Measurements from ENCODE around the gene TUBGCP2. TPM values are rescaled to one million over a fixed set of nuclear protein-coding genes. Genes with fewer than 3 reads are reported as not detected.

TUBGCP2 gene
- polyA plus RNA-seq, 3 donors: 21.0 to 35.0 (median 26.8) TPM

DNA sequence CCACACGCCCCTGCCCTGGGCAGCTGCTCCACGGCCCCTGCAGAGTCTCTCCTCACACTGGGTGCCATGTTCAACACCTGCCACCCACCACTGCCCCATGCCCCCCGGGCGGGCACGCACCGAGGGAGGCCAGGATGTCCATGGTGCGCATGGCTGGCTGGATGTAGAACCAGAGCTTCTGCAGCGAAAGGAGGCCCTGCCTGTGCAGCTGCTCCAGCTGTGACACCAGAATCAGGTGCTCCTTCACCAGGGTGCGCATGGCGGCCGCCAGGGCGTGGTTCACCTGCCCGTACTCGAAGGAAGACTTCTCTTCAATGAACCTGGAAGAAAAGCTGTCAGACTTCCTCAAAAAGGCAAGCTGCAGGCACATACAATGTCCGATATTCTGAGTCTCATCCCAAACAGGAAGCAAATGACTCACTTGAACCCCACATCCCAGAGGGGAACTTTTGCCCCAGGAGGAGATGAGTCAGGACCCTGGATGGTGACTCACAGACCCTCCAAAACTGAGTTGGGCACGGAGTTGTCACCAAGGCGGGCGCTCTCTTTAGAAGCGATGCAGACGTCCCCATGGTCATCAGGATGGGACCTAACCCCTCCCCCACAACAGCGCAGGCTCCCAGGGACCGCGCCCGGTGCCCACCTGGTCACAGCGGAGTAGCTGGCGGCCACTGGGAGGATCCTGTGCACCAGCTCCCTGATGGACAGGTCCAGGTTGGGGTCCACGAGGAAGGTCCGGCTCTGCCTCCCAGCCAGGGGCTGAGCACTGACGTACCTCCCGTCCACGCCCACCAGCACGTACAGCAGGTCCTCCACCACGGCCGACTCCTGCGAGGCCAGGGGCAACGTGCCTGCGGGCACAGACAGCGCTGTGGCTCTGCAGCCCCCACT lies 15.5 kb downstream of the TUBGCP2 start:
- no peak overlapping the region for H3K27ac ChIP-seq (ENCODE audit: low read depth, low read length)
- 88 to 95% (median 89%) methylated on average over 38 of the region's 38 CpGs for WGBS, 3 donors

DNA sequence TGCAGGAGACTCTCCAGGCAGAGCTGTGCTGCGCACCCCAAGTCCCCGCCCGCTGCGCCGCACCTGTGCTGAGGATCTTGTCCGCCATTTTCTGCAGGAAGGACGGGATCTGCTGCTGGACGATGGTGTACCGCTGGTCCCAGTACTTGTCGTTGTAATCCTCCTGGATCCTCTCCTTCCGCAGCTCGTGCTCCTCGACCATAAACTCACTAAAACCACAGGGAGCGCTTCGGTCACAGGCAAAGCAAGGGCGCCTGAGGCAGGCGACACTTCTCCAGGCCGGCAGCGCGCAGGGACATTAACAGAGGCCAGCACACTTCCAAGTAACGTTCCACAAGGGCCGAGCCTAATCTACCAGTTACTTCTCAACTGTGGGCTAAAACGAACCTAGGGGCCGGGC lies 18.9 kb downstream of the TUBGCP2 start:
- H3K27ac ChIP-seq (ENCODE audit: low read depth, low read length): no peak overlapping the region
- 94 to 96% (median 96%) methylated on average over 24 of the region's 24 CpGs for WGBS, 3 donors

- H3K27ac ChIP-seq (ENCODE audit: low read depth, low read length): no peak overlapping the region
- 94 to 96% (median 95%) methylated on average over 41 to 46 of the region's 46 CpGs for WGBS, 3 donors
These were observed 20.7 kb downstream of the TUBGCP2 start for GRCh38 chr10:133287832-133288500.

- 84 to 92% (median 89%) methylated on average over 18 of the region's 18 CpGs for WGBS, 3 donors
- H3K27ac ChIP-seq (ENCODE audit: low read depth, low read length): no peak overlapping the region
These were observed 22.3 kb downstream of the TUBGCP2 start for GRCh38 chr10:133286366-133286765.

- 96 to 97% (median 96%) methylated on average over 35 to 36 of the region's 36 CpGs for WGBS, 3 donors
These were observed 23.5 kb downstream of the TUBGCP2 start for GRCh38 chr10:133285217-133285616.

GRCh38 chr10:133283931-133284330 lies 24.7 kb downstream of the TUBGCP2 start:
- H3K27ac ChIP-seq (ENCODE audit: low read depth, low read length): no peak overlapping the region
- 97% methylated on average over 24 of the region's 24 CpGs for WGBS, 3 donors

More at GRCh38 chr10:133285217-133285616, 23.5 kb downstream of the TUBGCP2 start:
- no peak overlapping the region for H3K27ac ChIP-seq (ENCODE audit: low read depth, low read length)

GRCh38 chr10:133282846-133283390 lies 25.8 kb downstream of the TUBGCP2 start:
- 91 to 94% (median 94%) methylated on average over 24 of the region's 24 CpGs for WGBS, 3 donors
- no peak overlapping the region for H3K27ac ChIP-seq (ENCODE audit: low read depth, low read length)

- no peak overlapping the region for H3K27ac ChIP-seq (ENCODE audit: low read depth, low read length)
- 91 to 94% (median 94%) methylated on average over 38 of the region's 38 CpGs for WGBS, 3 donors
These were observed 26.9 kb downstream of the TUBGCP2 start for GRCh38 chr10:133281628-133282372.

GRCh38 chr10:133281084-133281483 lies 27.6 kb downstream of the TUBGCP2 start:
- H3K27ac ChIP-seq (ENCODE audit: low read depth, low read length): no peak overlapping the region
- WGBS, 3 donors: 93 to 95% (median 94%) methylated on average over 13 to 15 of the region's 15 CpGs

DNA sequence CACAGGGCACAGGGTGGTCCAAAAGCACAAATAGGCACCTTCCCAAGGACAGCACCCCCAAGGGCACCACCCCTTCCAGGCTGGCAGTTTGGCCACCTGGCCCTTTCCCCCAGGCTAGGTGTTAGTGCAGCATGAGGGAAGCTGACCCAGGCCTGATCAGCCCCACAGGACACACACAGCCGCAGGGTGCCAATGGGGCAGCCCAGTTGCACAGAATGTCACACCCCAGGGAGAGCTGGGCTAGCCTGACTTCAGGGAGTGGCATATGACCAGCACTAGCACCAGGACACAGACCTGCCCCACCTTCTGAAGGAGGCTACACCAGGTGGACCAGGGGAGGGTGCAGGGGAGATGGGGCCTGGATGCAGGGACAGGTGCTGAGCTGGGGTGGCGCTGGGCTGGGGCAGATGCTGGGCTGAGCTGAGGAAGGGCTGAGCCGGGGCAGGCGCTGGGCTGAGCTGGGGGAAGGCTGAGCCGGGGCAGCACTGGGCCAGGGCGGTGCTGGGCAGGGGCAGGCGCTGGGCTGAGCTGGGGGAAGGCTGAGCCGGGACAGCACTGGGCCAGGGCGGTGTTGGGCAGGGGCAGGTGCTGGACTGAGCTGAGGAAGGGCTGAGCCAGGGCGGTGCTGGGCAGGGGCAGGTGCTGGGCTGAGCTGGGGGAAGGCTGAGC lies 28.1 kb downstream of the TUBGCP2 start:
- no peak overlapping the region for H3K27ac ChIP-seq (ENCODE audit: low read depth, low read length)
- 92 to 96% (median 92%) methylated on average over 9 to 10 of the region's 10 CpGs for WGBS, 3 donors

GRCh38 chr10:133279326-133280226 lies 29.1 kb downstream of the TUBGCP2 start:
- H3K27ac ChIP-seq (ENCODE audit: low read depth, low read length): no peak overlapping the region
- WGBS, 3 donors: 57 to 83% (median 71%) methylated on average over 23 to 24 of the region's 24 CpGs

DNA sequence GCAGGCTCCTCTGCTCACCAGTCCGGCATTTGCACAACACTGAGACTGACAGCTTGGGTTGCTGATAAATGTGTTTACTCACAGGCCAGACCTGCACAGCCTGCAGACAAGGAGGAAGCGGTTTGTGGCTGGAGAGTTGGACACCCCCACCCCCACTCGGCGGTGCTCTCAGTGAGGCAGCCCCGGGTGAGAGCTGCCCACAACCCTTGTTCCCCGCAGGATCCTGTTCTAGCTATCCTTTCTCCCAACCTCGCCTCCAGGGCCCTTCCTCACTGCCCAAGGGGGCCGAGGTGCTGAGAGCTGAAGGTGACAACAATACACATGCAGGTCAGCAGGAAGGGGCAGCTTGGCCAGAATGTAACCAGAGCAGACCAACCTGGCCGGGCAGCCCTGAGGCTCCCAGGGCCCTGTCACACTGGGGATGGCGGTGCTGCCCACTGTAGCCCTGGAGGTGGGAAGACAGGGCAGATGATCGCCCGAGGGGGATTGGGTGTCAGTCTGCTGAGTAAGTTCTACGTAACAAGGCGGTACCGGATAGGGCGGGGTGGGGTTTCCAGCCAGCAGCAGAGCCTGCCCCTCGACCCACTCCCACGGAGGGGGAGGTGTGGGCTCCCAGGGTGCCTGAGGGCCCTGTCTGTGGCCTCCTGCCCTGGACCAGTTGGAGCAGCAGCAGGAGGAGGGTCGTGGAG lies 30.0 kb downstream of the TUBGCP2 start:
- peak overlapping the region; percentile 67 for H3K27ac ChIP-seq (ENCODE audit: low read depth, low read length)
- 42 to 54% (median 45%) methylated on average over 19 of the region's 19 CpGs for WGBS, 3 donors

DNA sequence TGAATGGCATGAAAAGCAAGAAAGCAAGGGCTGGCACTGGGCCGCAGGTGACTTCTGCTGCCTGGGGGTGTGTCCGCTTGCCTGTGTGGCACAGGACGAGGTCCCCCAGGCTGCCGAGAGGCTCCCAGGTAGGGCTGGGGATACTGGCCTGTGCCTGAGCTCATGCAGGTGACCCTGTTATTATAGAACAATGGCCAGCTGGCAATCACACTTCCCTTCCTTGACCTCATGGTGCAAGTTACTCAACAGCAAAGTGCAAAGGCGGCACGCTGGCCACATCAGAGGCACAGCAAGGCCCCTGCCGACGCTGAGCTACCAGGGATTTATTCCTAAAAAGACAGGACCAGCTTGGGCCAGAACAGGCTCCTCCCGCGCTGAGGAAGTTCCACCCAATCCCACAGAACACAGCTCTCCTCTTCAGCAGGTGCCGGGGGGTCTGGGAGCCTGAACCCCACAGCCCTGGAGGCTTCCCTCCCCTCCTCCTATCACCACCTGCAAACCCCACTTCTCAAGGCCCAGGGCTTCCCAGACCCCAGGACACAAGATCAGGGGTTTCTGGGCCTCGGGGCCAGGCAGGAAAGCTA lies 30.6 kb downstream of the TUBGCP2 start:
- peak overlapping the region; percentile 67 for H3K27ac ChIP-seq (ENCODE audit: low read depth, low read length)
- WGBS, 3 donors: 39 to 59% (median 51%) methylated on average over 12 of the region's 12 CpGs

GRCh38 chr10:133277277-133277992 lies 31.2 kb downstream of the TUBGCP2 start:
- WGBS, 3 donors: 65 to 72% (median 68%) methylated on average over 22 to 25 of the region's 25 CpGs
- H3K27ac ChIP-seq (ENCODE audit: low read depth, low read length): no peak overlapping the region

DNA sequence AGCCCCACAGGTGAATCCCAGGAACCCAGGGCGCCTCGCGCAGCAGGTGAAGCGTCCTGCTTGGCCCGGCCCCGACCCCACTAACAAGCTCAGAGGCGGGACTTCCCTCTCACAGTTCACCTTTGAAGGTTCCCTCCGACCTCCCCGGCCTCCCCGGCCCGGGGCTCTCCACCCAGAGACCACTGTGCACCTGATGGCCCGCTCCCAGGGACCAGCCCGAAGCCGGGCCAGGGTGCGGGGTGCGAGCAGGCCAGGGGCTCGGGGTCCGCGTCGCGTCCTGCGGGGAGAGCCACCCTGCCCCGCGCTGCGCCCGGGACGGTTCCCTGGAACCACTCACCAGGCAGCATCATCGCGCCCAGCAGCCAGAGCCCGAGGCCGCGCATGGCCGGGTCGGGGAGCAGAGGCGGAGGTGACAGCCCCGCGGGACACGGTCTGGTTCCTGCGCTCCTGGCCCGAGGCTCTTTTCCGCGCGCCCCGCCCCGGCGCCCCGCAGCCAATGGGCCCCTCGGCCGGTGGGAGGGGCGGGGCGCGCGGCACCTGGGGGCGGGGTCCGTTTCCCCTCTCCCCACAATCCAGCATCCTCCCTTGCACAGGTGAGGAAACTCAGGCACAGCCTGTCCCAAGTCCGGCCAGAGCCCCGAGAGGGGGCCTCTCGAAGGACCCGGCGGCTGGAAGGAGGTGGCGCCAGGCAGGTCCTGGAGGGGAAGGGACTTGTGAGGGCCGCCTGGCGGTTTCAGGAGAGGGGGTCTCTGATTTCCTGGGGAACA lies 32.1 kb downstream of the TUBGCP2 start, which contains the start of gene ADAM8:
ADAM8 (minus strand) TSS at position 434 of the 767 bp plus-strand sequence; CDS start at position 383, 51 bp downstream.
- WGBS, 3 donors: 4 to 12% (median 4%) methylated on average over 38 to 63 of the region's 63 CpGs
- H3K27ac ChIP-seq (ENCODE audit: low read depth, low read length): no peak within 1 kb of the TSS

All from adipose tissue (tissue), 3 donors.